Mesenteric fat pad (tissue), 1 donor: ENCODE results near the gene LAMC3. TPM values are rescaled to one million over a fixed set of nuclear protein-coding genes. Genes with fewer than 3 reads are reported as not detected.
"Not testable (repeated sequence)": the region's sequence is repeated elsewhere in the genome, so short reads cannot be mapped to it uniquely, and the experiment has no call there.

Experiments used
- DNase-seq: peaks from one replicate; pipeline ENCODE4 v3.0.0-alpha.2; 2020; ENCODE audit warnings: low spot score
- total RNA-seq: library from RNA; stranded (reverse); fragmentation: NEBNext Ultra II Directional; extraction: Animal tissue kit (Norgen Biotek cat#: 25700); gene quantifications from one replicate; pipeline ENCODE4 v1.2.1, GENCODE V29; 2021
- donor health status: DM: yes; HTN: yes; CAD: no.

The LAMC3 gene
- total RNA-seq, 1 donor from 2014 or later = 4.8 TPM

DNA sequence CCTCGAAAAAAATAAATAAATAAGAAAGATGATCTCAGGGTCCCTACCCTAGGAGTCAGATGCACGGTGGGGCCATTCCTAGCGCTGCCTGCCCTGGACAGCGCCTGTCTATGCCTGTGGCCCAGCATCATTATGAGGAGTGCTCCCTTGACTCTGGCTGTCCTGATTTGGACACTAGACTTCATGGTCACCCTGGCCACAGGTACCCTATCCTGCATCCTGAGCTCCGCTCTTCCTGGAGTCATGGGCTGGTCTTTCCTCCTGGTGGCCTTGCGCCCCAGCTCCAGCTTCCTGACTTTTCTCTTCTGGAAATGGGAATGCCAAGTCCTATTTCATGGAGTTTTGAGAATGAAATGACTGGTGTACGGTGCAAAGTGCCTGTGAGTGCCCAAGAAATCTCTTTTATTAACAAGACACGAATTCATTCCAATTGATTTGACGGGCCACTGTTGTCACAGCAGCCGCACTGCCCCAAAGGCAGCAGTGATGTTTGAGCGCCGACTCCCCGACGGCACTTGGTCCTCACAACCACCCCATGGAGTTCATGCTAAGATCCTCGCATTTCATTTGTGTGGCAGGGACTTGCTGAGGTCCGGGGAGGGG is 86.8 kb downstream of the LAMC3 start:
- DNase-seq = no peak

DNA sequence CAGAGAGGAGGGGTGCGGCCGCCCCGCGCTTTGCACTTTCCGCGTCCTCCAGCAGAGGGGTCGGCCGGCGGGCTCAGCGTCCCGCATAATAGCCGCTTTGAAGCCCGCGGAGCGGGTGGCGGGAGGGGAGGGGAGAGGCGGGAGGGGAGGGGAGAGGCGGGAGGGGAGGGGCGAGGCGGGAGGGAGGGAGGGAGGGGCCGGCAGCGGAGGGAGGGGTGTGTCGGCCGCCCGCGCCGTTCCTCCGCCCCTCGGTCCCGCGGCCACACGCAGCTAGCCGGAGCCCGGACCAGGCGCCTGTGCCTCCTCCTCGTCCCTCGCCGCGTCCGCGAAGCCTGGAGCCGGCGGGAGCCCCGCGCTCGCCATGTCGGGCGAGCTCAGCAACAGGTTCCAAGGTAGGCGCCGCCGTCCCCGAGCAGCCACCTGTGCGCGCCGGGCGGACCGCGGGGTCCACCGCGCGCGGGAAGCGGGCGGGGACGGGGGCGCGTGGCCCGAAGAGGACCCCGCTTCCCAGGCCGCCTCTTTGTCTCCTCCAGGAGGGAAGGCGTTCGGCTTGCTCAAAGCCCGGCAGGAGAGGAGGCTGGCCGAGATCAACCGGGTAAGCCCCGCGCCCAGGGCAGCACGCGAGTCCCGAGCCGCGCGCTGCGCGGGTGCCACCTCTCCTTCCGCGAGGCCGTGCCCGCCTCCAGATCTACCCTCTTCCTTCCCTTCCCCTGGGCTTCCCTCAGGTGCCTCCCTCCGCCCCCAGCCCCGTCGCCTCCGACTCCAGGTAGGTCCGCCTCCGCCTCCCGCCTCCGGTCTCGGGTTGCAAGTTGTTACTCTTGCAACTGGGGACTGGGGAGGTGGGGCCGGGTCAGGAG is 87.5 kb downstream of the LAMC3 start, which contains the start of gene AIF1L:
AIF1L (plus strand) TSS at position 263 of the 857 bp plus-strand sequence; CDS start at position 362, 99 bp downstream.
- DNase-seq = no peak

- DNase-seq = no peak
Measured at GRCh38 chr9:131097126-131097947, 88.4 kb downstream of the LAMC3 start.

- no peak for DNase-seq
Measured at GRCh38 chr9:131097948-131098278, 88.9 kb downstream of the LAMC3 start.

DNA sequence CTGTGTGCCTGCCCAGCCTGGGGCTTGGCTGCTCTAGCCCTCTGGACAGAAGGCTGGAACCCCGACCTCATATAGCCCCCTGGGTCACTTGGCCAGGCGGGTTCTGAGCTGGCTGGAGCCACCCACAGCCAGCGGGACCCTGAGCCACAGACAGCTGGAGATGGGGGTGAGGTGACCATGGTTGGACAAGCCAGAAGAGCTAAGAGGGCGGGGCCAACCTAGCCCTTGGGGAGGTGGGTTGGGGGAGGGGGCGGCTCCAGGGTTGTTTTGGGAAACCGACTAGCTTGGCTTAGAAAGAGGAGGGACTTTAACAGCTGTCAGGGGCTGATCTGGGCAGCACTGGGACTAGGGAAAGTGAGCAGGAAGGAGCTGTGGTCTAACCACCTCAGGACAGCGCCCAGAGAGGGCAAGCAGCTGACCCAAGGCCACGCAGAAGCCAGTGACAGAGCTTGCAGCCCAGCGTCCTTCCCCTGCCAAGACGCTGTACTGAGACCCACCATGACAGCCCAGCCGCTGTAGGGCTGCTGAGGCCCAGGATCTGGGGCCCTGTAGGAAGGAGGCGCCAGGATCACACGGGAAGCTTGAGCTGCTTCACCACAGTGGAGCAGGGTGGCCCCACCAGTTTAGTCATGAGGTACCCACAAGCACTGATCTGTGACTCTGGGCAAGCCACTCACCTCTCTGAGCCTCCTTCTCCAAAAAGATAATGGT is 89.6 kb downstream of the LAMC3 start:
- DNase-seq = no peak

- DNase-seq = no peak
Measured at GRCh38 chr9:131099102-131099606, 90.2 kb downstream of the LAMC3 start.

DNA sequence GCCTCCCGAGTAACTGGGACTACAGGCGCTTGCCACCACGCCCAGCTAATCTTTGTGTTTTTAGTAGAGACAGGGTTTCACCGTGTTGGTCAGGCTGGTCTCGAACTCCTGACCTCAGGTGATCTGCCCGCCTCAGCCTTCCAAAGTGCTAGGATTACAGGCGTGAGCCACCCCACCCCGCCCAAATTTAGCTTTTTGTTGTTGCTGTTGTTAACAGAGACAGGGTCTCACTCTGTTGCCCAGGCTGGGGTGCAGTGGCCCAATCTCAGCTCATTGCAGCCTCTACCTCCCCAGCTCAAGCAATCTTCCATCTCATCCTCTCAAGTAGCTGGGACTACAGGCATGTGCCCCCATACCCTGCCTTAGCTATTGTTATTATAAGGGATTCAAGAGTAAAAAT is 90.9 kb downstream of the LAMC3 start:
- DNase-seq = not testable (repeated sequence)

DNA sequence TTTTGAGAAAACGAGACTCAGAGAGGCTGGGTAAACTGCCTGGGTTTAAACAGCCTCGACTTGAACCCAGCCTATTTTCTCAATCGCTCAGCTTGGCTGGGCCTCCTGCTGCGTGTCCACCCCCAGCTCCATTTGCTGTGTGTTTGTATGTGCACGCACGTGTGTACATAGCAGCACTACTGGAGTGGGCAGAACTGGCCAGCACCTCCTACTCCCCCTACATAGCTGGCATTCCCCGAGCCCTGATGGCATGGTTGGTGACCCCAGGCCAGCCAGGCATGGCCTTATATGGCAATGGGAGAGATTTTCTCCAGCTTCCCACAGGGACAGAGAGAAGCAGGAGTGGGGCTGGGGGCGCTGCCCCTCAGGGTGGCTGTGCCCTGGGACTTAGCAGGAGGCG is 91.5 kb downstream of the LAMC3 start:
- no peak for DNase-seq

GRCh38 chr9:131101207-131101964 is 92.4 kb downstream of the LAMC3 start:
- no peak for DNase-seq

GRCh38 chr9:131103024-131103423 is 94.0 kb downstream of the LAMC3 start:
- DNase-seq = no peak

GRCh38 chr9:131103535-131103934 is 94.6 kb downstream of the LAMC3 start:
- no peak for DNase-seq

GRCh38 chr9:131104016-131104740 is 95.2 kb downstream of the LAMC3 start:
- DNase-seq = no peak

DNA sequence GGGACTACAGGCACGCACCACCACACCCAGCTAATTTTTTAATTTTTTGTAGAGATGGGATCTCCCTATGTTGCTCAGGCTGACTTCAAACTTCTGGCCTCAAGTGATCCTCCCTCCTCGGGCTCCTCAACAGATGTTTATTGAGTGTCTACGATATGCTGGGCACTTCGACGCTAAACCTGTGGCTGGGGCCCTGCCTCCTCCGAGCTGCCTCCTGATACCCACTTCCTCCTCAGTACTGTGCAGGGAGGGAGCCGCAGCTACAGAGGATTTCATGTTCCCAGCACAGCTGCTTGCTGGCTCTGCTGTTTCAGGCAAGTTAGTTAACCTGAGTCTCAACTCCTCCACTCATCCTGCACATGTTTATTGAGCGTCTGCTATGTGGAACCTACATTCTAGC is 97.0 kb downstream of the LAMC3 start:
- no peak for DNase-seq

DNA sequence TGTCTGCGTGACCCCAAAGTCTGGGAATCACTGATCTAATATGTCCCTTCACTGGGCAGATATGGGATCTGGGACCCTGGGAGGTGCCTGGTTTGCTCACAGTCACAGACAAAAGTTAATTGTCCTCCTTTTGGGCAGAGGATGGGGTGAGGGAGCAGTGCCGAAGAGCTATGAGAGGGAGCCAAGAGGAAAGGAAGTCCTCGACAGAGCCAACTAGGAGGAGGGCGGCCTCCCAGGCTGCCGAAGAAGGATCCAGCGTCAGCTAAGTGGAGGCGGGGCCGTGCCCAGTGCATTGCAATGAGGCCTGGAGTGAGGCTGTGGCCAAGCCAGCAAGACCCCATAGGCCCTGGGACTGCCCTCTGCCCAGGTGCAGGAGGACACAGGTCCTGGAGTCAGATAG is 98.8 kb downstream of the LAMC3 start:
- DNase-seq = no peak

DNA sequence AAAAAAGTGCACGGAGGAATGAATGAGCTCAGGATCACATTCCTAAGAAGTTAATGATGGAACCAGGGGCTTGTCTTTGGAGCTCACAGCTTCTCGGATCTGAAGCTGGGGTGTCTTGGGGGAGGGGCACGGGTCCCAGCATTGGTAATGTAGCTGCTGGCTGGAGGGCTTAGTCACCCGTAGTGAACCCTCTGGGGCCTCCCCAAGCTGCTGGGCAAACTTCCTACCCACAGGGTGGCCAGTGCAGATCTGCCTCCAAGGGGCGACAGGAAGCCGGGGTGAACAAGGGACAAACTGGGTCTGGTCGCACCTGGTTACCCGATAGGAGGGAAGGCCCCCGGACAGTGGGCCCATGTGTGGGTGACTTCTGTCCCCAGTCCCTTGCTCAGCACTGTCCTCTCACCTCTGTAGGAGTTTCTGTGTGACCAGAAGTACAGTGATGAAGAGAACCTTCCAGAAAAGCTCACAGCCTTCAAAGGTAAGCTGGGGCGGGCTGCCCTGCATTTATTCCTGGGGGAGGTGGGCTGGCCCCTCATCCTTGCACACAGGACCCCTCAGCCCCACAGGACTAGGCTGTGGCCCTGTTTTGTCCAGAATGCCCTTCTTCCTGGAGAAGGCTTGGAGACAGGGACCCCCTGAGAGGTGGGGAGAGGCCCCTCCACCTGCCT is 102.3 kb downstream of the LAMC3 start:
- DNase-seq = no peak

DNA sequence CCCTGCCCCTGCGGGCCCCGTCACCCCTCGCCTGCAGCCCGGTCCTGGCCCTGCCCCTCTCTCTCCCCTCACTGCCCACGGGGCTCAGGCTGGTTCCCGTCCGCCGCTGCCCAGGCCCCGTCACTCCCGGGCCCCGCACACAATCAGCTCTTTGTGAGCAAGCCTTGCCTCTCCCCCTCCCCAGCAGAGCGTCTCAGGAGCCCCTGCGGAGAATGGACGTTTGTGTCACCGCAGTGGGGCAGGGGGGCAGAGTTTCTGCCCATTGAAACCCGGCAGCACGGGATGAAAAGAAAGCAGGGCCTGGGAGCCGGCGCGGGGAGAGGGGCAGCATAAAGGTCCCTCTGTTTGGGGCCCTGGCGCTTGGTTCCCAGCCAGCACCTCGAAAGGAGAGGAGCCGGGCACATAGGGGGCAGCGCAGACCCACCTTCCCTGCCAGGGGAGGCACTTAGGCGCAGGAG is 102.9 kb downstream of the LAMC3 start:
- DNase-seq = no peak

GRCh38 chr9:131112374-131113154 is 103.6 kb downstream of the LAMC3 start:
- no peak for DNase-seq

- no peak for DNase-seq
Measured at GRCh38 chr9:131113655-131114054, 104.7 kb downstream of the LAMC3 start.
